ENCODE measurements around the gene GABRB1. TPM values are rescaled to one million over a fixed set of nuclear protein-coding genes. Genes with fewer than 3 reads are reported as not detected.

GABRB1 gene
- total RNA-seq, result 1.0 TPM
- long read RNA-seq, result 0 reads

- intact Hi-C loops (cut with DNase I), result no loop called here
- DNase-seq (ENCODE audit: missing footprints) (peak; percentile 67), ATAC-seq (no peak)
These were observed at the start of gene GABRB1 for GRCh38 chr4:47031011-47031678. TSS of gene GABRB1 (plus strand) at chr4:47031567.

GRCh38 chr4:46984781-46985180 is 46.6 kb upstream of the GABRB1 start:
- intact Hi-C loops (cut with DNase I), result no loop called here
- no peak for ATAC-seq
- DNase-seq (ENCODE audit: missing footprints), result no peak

GRCh38 chr4:46986922-46987638 is 44.3 kb upstream of the GABRB1 start:
- intact Hi-C loops (cut with DNase I), result no loop called here
- no peak for DNase-seq (ENCODE audit: missing footprints)
- no peak for ATAC-seq

- no peak for ATAC-seq
- intact Hi-C loops (cut with DNase I), result loop anchor here (5.0 kb wide), 1 partner anchor 45 kb away; no protein-coding TSS in a partner anchor
- no peak for DNase-seq (ENCODE audit: missing footprints)
These were observed 39.0 kb upstream of the GABRB1 start for GRCh38 chr4:46992338-46992737.

GRCh38 chr4:46993075-46994006 is 38.0 kb upstream of the GABRB1 start, which contains the start of gene GABRA4:
TSS of gene GABRA4 (minus strand) at chr4:46993581. CDS start at chr4:46993424, 157 bp downstream.
- peak; percentile 66 for ATAC-seq
- intact Hi-C loops (cut with DNase I), result loop anchor here (5.0 kb wide), 1 partner anchor 46 kb away; no protein-coding TSS in a partner anchor
- peak; percentile 59 for DNase-seq (ENCODE audit: missing footprints)

GRCh38 chr4:46994007-46994405 is 37.4 kb upstream of the GABRB1 start:
- DNase-seq (ENCODE audit: missing footprints), result peak; percentile 21
- ATAC-seq, result peak; percentile 78
- intact Hi-C loops (cut with DNase I), result loop anchor here (5.0 kb wide), 1 partner anchor 47 kb away; no protein-coding TSS in a partner anchor

- intact Hi-C loops (cut with DNase I), result no loop called here
- ATAC-seq, result no peak
- no peak for DNase-seq (ENCODE audit: missing footprints)
These were observed 31.8 kb upstream of the GABRB1 start for GRCh38 chr4:46999566-46999965.

GRCh38 chr4:47000406-47000805 is 31.0 kb upstream of the GABRB1 start:
- no peak for DNase-seq (ENCODE audit: missing footprints)
- intact Hi-C loops (cut with DNase I), result no loop called here
- no peak for ATAC-seq

- DNase-seq (ENCODE audit: missing footprints), result no peak
- intact Hi-C loops (cut with DNase I), result loop anchor here (2.0 kb wide), 1 partner anchor 72 kb away; no protein-coding TSS in a partner anchor
- no peak for ATAC-seq
These were observed 28.8 kb upstream of the GABRB1 start for GRCh38 chr4:47002580-47002979.

GRCh38 chr4:47010347-47010911 is 20.9 kb upstream of the GABRB1 start:
- ATAC-seq (no peak), DNase-seq (ENCODE audit: missing footprints) (no peak)
- intact Hi-C loops (cut with DNase I), result no loop called here

GRCh38 chr4:47010912-47011446 is 20.4 kb upstream of the GABRB1 start:
- DNase-seq (ENCODE audit: missing footprints) (no peak), ATAC-seq (no peak)
- intact Hi-C loops (cut with DNase I), result no loop called here

- intact Hi-C loops (cut with DNase I), result no loop called here
- DNase-seq (ENCODE audit: missing footprints) (no peak), ATAC-seq (no peak)
These were observed 18.7 kb upstream of the GABRB1 start for GRCh38 chr4:47012676-47013075.

GRCh38 chr4:47013373-47013772 is 18.0 kb upstream of the GABRB1 start:
- DNase-seq (ENCODE audit: missing footprints) (no peak), ATAC-seq (no peak)
- intact Hi-C loops (cut with DNase I), result no loop called here

GRCh38 chr4:47017081-47017480 is 14.3 kb upstream of the GABRB1 start:
- intact Hi-C loops (cut with DNase I), result no loop called here
- DNase-seq (ENCODE audit: missing footprints) (no peak), ATAC-seq (no peak)

GRCh38 chr4:47017494-47017893 is 13.9 kb upstream of the GABRB1 start:
- intact Hi-C loops (cut with DNase I), result no loop called here
- no peak for ATAC-seq
- no peak for DNase-seq (ENCODE audit: missing footprints)

- peak; percentile 26 for ATAC-seq
- intact Hi-C loops (cut with DNase I), result loop anchor here (1.0 to 2.0 kb wide), 2 partner anchors 101 to 185 kb away; no protein-coding TSS in a partner anchor
- DNase-seq (ENCODE audit: missing footprints), result no peak
These were observed 511 bp downstream of the GABRB1 start for GRCh38 chr4:47031751-47032404.

GRCh38 chr4:47032405-47033106 is 1.2 kb downstream of the GABRB1 start:
- ATAC-seq (peak; percentile 92), DNase-seq (ENCODE audit: missing footprints) (no peak)
- intact Hi-C loops (cut with DNase I), result loop anchor here (1.0 to 2.0 kb wide), 2 partner anchors 101 to 186 kb away; no protein-coding TSS in a partner anchor

Data from Right ventricle myocardium inferior (tissue), 1 donor.